ENCODE results near the gene OR4K15. TPM values are rescaled to one million over a fixed set of nuclear protein-coding genes. Genes with fewer than 3 reads are reported as not detected.
"Not testable (repeated sequence)": the region's sequence is repeated elsewhere in the genome, so short reads cannot be mapped to it uniquely, and the experiment has no call there.

The OR4K15 gene
- total RNA-seq, result not detected in 2 replicates
- long read RNA-seq, result 0 reads

DNA sequence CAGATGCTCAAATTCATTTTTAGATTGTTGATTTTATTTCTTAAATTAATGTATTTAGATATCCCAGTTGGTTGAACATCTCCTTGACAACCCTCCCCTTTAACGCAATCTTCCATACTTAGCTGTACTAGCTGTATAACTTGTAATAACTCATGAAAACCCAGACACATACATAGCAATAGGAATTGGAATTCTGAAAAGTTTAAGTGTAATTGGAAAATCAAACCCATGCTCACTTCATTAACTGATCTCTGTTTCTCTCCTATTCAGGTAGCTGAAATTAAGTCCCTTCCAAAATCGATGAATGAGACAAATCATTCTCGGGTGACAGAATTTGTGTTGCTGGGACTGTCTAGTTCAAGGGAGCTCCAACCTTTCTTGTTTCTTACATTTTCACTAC, at the start of gene OR4K15:
OR4K15 (plus strand) TSS at position 301 of the 400 bp plus-strand sequence; CDS start at position 301, 0 bp downstream.
- DNase-seq (ENCODE audit: low read depth, low spot score), result no peak
- Mint-ChIP-seq H3K4me1 (no peaks in the 10 kb centered on the region), H3K9me3 (peaks cover 23% of the 10 kb centered on the region), H3K4me3 (no peak within 1 kb of the TSS), H3K27ac (ENCODE audit: unreplicated experiment) (no peak within 1 kb of the TSS), H3K36me3 (ENCODE audit: low read depth) (peaks cover 8% of the 10 kb centered on the region), H3K27me3 (ENCODE audit: low read depth) (no peaks in the 10 kb centered on the region)
- no peak for TF ChIP-seq CTCF (conservative IDR thresholded peaks at IDR 0.05)

GRCh38 chr14:19930617-19931016, 44.8 kb upstream of the OR4K15 start, which contains the start of gene OR4K1:
TSS of gene OR4K1 (plus strand) at chr14:19930917. CDS start at chr14:19935667, 4,750 bp downstream.
- Mint-ChIP-seq H3K27me3 (ENCODE audit: low read depth) (no peaks in the 10 kb centered on the region), H3K4me1 (no peaks in the 10 kb centered on the region), H3K9me3 (peaks cover 24% of the 10 kb centered on the region), H3K36me3 (ENCODE audit: low read depth) (peaks cover 4% of the 10 kb centered on the region), H3K27ac (ENCODE audit: unreplicated experiment) (no peak within 1 kb of the TSS), H3K4me3 (no peak within 1 kb of the TSS)
- no peak for DNase-seq (ENCODE audit: low read depth, low spot score)
- TF ChIP-seq CTCF (conservative IDR thresholded peaks at IDR 0.05), result no peak

DNA sequence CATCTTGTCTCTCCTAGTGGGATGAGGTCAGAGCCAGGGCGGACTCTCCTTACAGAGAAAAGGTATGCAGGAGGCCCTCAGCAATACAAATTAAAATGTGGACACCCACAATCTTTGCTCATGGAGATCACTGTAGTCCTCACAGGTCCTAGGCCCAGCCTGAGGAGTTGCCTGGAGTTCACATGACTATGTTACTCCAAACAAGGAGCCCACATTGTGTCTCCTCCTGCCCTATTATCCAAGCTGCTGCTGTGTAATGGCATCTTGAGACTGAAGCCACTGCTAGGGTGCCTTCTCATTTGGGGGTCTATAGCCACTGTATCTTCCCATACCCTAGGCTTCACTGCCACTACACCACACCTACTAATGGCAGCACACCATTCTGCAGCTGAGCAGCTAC, 33.7 kb upstream of the OR4K15 start:
- Mint-ChIP-seq H3K9me3 (peaks cover 20% of the 10 kb centered on the region), H3K4me3 (no peak overlapping the region), H3K36me3 (ENCODE audit: low read depth) (peaks cover 7% of the 10 kb centered on the region), H3K4me1 (no peaks in the 10 kb centered on the region), H3K27me3 (ENCODE audit: low read depth) (no peaks in the 10 kb centered on the region), H3K27ac (ENCODE audit: unreplicated experiment) (no peak overlapping the region)
- TF ChIP-seq CTCF (conservative IDR thresholded peaks at IDR 0.05), result no peak
- DNase-seq (ENCODE audit: low read depth, low spot score), result no peak

- Mint-ChIP-seq H3K27ac (ENCODE audit: unreplicated experiment) (no peak overlapping the region), H3K9me3 (peaks cover 17% of the 10 kb centered on the region), H3K4me1 (no peaks in the 10 kb centered on the region), H3K36me3 (ENCODE audit: low read depth) (peaks cover 9% of the 10 kb centered on the region), H3K27me3 (ENCODE audit: low read depth) (no peaks in the 10 kb centered on the region), H3K4me3 (no peak overlapping the region)
- DNase-seq (ENCODE audit: low read depth, low spot score), result no peak
- TF ChIP-seq CTCF (conservative IDR thresholded peaks at IDR 0.05), result no peak
These were observed 27.8 kb upstream of the OR4K15 start for GRCh38 chr14:19947413-19948090.

- Mint-ChIP-seq H3K27me3 (ENCODE audit: low read depth) (no peaks in the 10 kb centered on the region), H3K27ac (ENCODE audit: unreplicated experiment) (no peak overlapping the region), H3K4me3 (no peak overlapping the region), H3K36me3 (ENCODE audit: low read depth) (peaks cover 11% of the 10 kb centered on the region), H3K9me3 (peaks cover 22% of the 10 kb centered on the region), H3K4me1 (no peaks in the 10 kb centered on the region)
- no peak for DNase-seq (ENCODE audit: low read depth, low spot score)
- no peak for TF ChIP-seq CTCF (conservative IDR thresholded peaks at IDR 0.05)
These were observed 26.2 kb upstream of the OR4K15 start for GRCh38 chr14:19949218-19949617.

GRCh38 chr14:19969735-19970134, 5.7 kb upstream of the OR4K15 start:
- not testable (repeated sequence) for DNase-seq (ENCODE audit: low read depth, low spot score); H3K4me1 Mint-ChIP-seq; H3K27me3 Mint-ChIP-seq (ENCODE audit: low read depth); H3K36me3 Mint-ChIP-seq (ENCODE audit: low read depth); H3K27ac Mint-ChIP-seq (ENCODE audit: unreplicated experiment); H3K4me3 Mint-ChIP-seq
- peaks cover 17% of the 10 kb centered on the region for H3K9me3 Mint-ChIP-seq

Measured in neural crest cell (in vitro differentiated cells).